Skin epidermis (tissue), 12 donors: ENCODE data around the gene GAB1.

Experiments
- H3K27ac ChIP-seq, 21 experiments: fragments of 200-600 bp; sonication (generic) in 11 of 21; one replicate each; pipeline ENCODE4 v1.5.0; 2020; ENCODE audit warnings: mild to moderate bottlenecking in 3 of 21, inconsistent platforms in 2 of 21, moderate library complexity in 2 of 21
- H3K4me3 ChIP-seq, 7 experiments: fragments of 200-600 bp; sonication (generic) in 2 of 7; one replicate each; pipeline ENCODE4 v1.5.0; 2020; ENCODE audit warnings: inconsistent platforms in 2 of 7, mild to moderate bottlenecking in 2 of 7, moderate library complexity in 1 of 7

Gene GAB1

GRCh38 chr4:143336781-143337599 lies at the start of gene GAB1:
GAB1 (plus strand) TSS chr4:143336876; CDS start chr4:143337189, 313 bp downstream.
- H3K4me3 ChIP-seq: peak within 1 kb of the TSS; percentile 53 to 90 (median 71)
- peak within 1 kb of the TSS; percentile 66 to 97 (median 93) for H3K27ac ChIP-seq

GRCh38 chr4:143287572-143287923 lies 49.1 kb upstream of the GAB1 start:
- H3K4me3 ChIP-seq: no peak overlapping the region
- H3K27ac ChIP-seq: peak overlapping the region in 17 of 21 experiments; percentile 22 to 79 (median 55)

- Histone ChIP-seq H3K27ac (peak overlapping the region in 3 of 21 experiments; percentile 57 to 79 (median 77)), H3K4me3 (no peak overlapping the region)
Observed at GRCh38 chr4:143288171-143288570, 48.5 kb upstream of the GAB1 start.

GRCh38 chr4:143289370-143289769 lies 47.3 kb upstream of the GAB1 start:
- H3K4me3 ChIP-seq: no peak overlapping the region
- H3K27ac ChIP-seq: no peak overlapping the region

GRCh38 chr4:143291314-143291713 lies 45.4 kb upstream of the GAB1 start:
- Histone ChIP-seq H3K27ac (no peak overlapping the region), H3K4me3 (no peak overlapping the region)

GRCh38 chr4:143292858-143293257 lies 43.8 kb upstream of the GAB1 start:
- Histone ChIP-seq H3K4me3 (no peak overlapping the region), H3K27ac (no peak overlapping the region)

- Histone ChIP-seq H3K27ac (peak overlapping the region in 2 of 21 experiments; percentile 6 to 17), H3K4me3 (no peak overlapping the region)
Observed at GRCh38 chr4:143294310-143294709, 42.4 kb upstream of the GAB1 start.

GRCh38 chr4:143294710-143295275 lies 41.9 kb upstream of the GAB1 start:
- no peak overlapping the region for H3K27ac ChIP-seq
- no peak overlapping the region for H3K4me3 ChIP-seq

GRCh38 chr4:143296397-143297067 lies 40.1 kb upstream of the GAB1 start:
- H3K4me3 ChIP-seq: no peak overlapping the region
- peak overlapping the region in 1 of 21 experiments; percentile 47 for H3K27ac ChIP-seq

GRCh38 chr4:143300860-143301259 lies 35.8 kb upstream of the GAB1 start:
- Histone ChIP-seq H3K27ac (no peak overlapping the region), H3K4me3 (no peak overlapping the region)

- H3K27ac ChIP-seq: no peak overlapping the region
- H3K4me3 ChIP-seq: no peak overlapping the region
Observed at GRCh38 chr4:143302536-143302935, 34.1 kb upstream of the GAB1 start.

- Histone ChIP-seq H3K27ac (no peak overlapping the region), H3K4me3 (no peak overlapping the region)
Observed at GRCh38 chr4:143306788-143307187, 29.9 kb upstream of the GAB1 start.

- Histone ChIP-seq H3K4me3 (no peak overlapping the region), H3K27ac (no peak overlapping the region)
Observed at GRCh38 chr4:143307531-143307930, 29.1 kb upstream of the GAB1 start.

GRCh38 chr4:143308377-143308776 lies 28.3 kb upstream of the GAB1 start:
- H3K27ac ChIP-seq: no peak overlapping the region

GRCh38 chr4:143311924-143312323 lies 24.8 kb upstream of the GAB1 start:
- Histone ChIP-seq H3K27ac (no peak overlapping the region), H3K4me3 (no peak overlapping the region)

More at GRCh38 chr4:143308377-143308776, 28.3 kb upstream of the GAB1 start:
- H3K4me3 ChIP-seq: no peak overlapping the region

GRCh38 chr4:143313521-143313920 lies 23.2 kb upstream of the GAB1 start:
- no peak overlapping the region for H3K27ac ChIP-seq

GRCh38 chr4:143313996-143314395 lies 22.7 kb upstream of the GAB1 start:
- Histone ChIP-seq H3K27ac (no peak overlapping the region), H3K4me3 (no peak overlapping the region)

More at GRCh38 chr4:143313521-143313920, 23.2 kb upstream of the GAB1 start:
- H3K4me3 ChIP-seq: no peak overlapping the region

GRCh38 chr4:143320113-143320512 lies 16.6 kb upstream of the GAB1 start:
- H3K27ac ChIP-seq: no peak overlapping the region
- no peak overlapping the region for H3K4me3 ChIP-seq

GRCh38 chr4:143326735-143327134 lies 9.9 kb upstream of the GAB1 start:
- no peak overlapping the region for H3K27ac ChIP-seq

GRCh38 chr4:143329985-143330384 lies 6.7 kb upstream of the GAB1 start:
- no peak overlapping the region for H3K4me3 ChIP-seq

More at GRCh38 chr4:143326735-143327134, 9.9 kb upstream of the GAB1 start:
- no peak overlapping the region for H3K4me3 ChIP-seq

More at GRCh38 chr4:143329985-143330384, 6.7 kb upstream of the GAB1 start:
- no peak overlapping the region for H3K27ac ChIP-seq
